Measurements from ENCODE around the gene HOXC6.

HOXC6 gene

DNA sequence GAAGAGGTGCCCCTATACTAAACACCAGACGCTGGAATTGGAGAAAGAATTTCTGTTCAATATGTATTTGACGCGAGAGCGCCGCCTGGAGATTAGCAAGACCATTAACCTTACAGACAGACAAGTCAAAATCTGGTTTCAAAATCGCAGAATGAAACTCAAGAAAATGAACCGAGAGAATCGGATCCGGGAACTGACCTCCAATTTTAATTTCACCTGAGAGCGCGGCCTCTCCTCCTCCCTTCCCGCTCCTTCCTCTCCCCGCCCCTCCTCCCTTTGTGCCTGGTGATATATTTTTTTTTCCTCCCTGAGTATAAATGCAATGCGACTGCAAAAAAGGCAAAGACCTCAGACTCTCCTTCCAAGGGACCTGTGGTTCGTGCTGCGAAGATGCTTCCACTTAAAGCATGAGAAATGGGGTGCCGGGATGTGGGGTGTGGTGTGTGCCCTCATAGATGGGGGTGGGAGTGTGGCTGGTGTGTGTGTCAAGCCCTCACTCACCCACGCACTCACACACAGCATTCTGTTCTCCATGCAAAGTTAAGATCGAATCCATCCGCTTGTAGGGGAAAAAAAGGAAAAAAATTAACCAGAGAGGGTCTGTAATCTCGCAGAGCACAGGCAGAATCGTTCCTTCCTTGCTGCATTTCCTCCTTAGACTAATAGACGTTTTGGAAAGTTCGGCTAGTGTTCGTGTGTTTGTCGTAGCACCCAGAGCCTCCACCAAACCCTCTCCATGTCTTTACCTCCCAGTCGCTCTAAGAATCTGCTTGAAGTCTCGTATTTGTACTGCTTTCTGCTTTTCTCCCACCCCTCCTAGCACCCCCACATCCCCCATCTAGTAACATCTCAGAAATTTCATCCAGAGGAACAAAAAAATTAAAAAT lies 38.8 kb upstream of the HOXC6 start:
- TF ChIP-seq, protein P1, sequence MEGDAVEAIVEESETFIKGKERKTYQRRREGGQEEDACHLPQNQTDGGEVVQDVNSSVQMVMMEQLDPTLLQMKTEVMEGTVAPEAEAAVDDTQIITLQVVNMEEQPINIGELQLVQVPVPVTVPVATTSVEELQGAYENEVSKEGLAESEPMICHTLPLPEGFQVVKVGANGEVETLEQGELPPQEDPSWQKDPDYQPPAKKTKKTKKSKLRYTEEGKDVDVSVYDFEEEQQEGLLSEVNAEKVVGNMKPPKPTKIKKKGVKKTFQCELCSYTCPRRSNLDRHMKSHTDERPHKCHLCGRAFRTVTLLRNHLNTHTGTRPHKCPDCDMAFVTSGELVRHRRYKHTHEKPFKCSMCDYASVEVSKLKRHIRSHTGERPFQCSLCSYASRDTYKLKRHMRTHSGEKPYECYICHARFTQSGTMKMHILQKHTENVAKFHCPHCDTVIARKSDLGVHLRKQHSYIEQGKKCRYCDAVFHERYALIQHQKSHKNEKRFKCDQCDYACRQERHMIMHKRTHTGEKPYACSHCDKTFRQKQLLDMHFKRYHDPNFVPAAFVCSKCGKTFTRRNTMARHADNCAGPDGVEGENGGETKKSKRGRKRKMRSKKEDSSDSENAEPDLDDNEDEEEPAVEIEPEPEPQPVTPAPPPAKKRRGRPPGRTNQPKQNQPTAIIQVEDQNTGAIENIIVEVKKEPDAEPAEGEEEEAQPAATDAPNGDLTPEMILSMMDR (IDR thresholded peaks at IDR 0.05; ENCODE audit: low read depth, low read length, missing control alignments), result peak; percentile 66
- Histone ChIP-seq H3K36me3 (replicated peaks) (no peaks in the 10 kb centered on the region), H3K27me3 (replicated peaks) (peaks cover 92% of the 10 kb centered on the region), H3K27ac (no peak overlapping the region), H3K4me3 (ENCODE audit: low read depth, low read length) (no peak overlapping the region)
- in situ Hi-C loops (cut with HindIII; ENCODE audit: low pct_ligation_motif_present, low sequenced_read_pairs), result no loop called here
- DNase-seq, result no peak

DNA sequence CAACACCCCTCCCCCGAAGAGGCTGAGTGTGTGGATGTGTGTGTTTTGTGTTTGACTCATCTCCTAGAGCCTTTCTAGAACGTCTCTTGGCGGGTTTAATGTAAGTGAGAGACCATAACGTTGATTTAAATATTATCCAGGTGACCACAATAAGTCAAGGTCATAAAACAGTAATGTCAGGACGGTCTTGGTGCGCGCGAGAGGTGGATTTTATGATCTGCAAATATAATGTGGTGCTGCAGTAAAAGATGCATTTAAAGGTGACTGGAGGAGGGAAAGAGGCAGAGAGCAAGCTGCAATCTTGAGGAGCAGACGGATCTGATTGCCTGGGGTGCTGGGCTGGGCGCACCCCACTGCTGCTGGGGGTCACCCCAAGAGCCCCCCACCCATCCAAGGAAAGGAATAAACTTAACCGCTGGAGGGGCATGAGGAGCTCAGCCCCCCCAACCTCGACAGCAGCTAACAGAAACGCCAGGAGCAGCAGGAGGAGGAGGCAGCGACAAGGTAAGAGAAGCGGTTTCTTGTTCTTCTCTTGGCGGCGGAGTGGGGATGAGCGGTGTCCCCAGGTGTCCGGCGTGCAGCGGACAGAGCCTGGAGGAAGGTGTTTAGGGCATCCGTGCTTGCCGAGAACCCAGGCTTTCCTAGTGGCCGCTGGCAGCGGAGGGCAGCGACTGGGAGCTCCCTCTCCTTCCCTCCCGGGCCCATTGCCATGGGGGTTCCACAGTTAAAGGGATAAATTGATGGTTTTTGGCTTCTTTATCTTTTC lies 37.7 kb upstream of the HOXC6 start:
- TF ChIP-seq, protein P1 (IDR thresholded peaks at IDR 0.05; ENCODE audit: low read depth, low read length, missing control alignments), result no peak
- in situ Hi-C loops (cut with HindIII; ENCODE audit: low pct_ligation_motif_present, low sequenced_read_pairs), result no loop called here
- Histone ChIP-seq H3K27ac (no peak overlapping the region), H3K36me3 (replicated peaks) (no peaks in the 10 kb centered on the region), H3K4me3 (ENCODE audit: low read depth, low read length) (no peak overlapping the region), H3K27me3 (replicated peaks) (peaks cover 98% of the 10 kb centered on the region)
- no peak for DNase-seq

DNA sequence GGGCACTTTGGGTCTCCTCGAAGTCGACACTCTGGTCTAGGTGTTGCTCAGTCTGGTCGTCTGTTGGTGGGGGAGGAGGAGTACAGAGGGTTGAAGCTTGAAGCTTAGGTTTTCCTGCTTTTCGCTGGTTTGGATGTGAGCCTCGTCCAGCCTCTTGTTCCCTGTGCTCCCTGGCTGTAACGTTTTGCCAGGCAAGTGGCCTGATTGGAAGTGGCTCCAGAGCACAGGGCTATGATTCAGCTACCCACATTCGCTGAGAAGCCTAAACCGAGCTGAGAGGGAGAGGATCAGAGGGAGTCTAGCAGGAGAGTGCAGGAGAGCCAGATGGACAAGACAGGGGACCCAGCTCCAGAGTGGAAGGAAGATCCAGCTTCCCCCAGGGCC lies 37.2 kb upstream of the HOXC6 start:
- Histone ChIP-seq H3K36me3 (replicated peaks) (no peaks in the 10 kb centered on the region), H3K27ac (no peak overlapping the region), H3K4me3 (ENCODE audit: low read depth, low read length) (no peak overlapping the region), H3K27me3 (replicated peaks) (peaks cover 98% of the 10 kb centered on the region)
- TF ChIP-seq, protein P1 (IDR thresholded peaks at IDR 0.05; ENCODE audit: low read depth, low read length, missing control alignments), result no peak
- no peak for DNase-seq
- in situ Hi-C loops (cut with HindIII; ENCODE audit: low pct_ligation_motif_present, low sequenced_read_pairs), result no loop called here

DNA sequence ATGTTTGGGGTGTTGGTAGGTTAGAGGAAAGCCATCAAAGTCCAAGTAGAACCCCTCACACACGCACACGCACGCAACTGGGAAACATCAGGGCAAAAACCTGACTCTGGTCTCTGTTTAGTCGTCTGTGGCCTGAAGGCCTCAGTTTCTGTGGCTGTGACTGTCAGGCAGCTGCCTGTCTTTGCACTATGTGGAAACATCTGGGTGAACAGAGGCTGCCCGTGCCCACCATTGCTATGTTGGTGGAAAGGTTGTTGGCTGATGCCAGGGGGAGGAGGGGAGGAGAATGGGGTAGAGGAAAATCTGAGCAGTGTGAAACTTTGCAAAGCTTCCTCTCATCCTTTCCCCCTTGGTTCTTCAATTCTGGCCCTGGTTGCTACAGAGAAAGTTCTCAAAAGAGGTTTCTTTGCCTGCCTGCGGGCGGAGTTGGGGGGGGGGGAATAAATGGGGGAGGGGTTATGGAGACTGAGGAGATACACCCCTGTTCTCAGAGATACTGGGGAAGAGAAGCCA lies 35.8 kb upstream of the HOXC6 start:
- H3K27me3 ChIP-seq (replicated peaks), result peaks cover 97% of the 10 kb centered on the region
- no peak overlapping the region for H3K27ac ChIP-seq
- TF ChIP-seq, protein P1 (IDR thresholded peaks at IDR 0.05; ENCODE audit: low read depth, low read length, missing control alignments), result no peak
- in situ Hi-C loops (cut with HindIII; ENCODE audit: low pct_ligation_motif_present, low sequenced_read_pairs), result no loop called here
- no peaks in the 10 kb centered on the region for H3K36me3 ChIP-seq (replicated peaks)
- H3K4me3 ChIP-seq (ENCODE audit: low read depth, low read length), result no peak overlapping the region
- DNase-seq, result no peak

DNA sequence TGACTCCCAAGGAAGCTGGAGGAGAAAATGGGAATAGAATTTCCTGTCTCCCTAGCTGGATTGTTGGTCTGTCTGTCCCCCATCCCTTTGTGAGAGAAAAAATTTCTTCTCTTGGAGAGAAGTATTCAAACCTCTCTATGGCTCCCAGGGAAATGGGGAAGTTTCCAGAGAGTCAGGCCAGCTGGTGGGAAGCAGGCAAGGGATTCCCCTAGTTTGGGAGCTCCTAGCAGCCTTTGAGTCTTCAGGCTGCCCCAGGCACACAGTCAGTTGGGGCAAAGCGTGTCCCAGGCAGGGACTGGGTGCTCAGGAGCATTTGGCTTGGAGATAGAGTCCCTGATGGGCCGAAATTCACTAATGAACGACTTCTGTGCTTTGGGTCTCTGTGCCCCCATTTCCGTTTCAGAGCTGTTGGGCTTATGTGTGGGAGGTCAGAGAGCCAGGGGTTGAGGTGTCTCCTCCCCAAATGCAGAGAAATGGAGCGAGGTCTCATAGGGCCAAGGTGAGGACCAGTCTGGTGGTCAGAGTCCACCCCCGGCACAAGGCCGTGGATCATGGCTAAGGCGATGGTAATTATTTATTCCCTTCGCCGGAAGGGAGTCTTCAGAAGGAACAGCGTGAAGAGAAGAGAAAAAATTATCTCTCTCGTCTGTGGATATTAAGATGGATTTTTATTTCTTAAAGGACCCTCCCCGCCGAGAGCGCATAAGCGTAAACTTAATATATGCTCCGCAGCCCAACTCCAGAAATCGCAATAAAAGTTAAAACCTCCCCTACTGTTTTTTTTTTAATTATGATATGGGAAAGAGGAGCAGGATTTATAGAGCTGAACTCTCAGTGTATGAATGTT lies 34.9 kb upstream of the HOXC6 start:
- no peak for DNase-seq
- no peaks in the 10 kb centered on the region for H3K36me3 ChIP-seq (replicated peaks)
- peaks cover 97% of the 10 kb centered on the region for H3K27me3 ChIP-seq (replicated peaks)
- TF ChIP-seq, protein P1 (IDR thresholded peaks at IDR 0.05; ENCODE audit: low read depth, low read length, missing control alignments), result no peak
- H3K27ac ChIP-seq, result no peak overlapping the region
- in situ Hi-C loops (cut with HindIII; ENCODE audit: low pct_ligation_motif_present, low sequenced_read_pairs), result no loop called here
- no peak overlapping the region for H3K4me3 ChIP-seq (ENCODE audit: low read depth, low read length)

Data from brain microvascular endothelial cell (primary cell).